ENCODE results near the gene TEN1.

The TEN1 gene

GRCh38 chr17:75981019-75981615 lies 2.1 kb downstream of the TEN1 start:
- Histone ChIP-seq H3K27ac (ENCODE audit: low read length) (no peak overlapping the region), H3K9me3 (replicated peaks; ENCODE audit: insufficient read depth, low read length) (no peaks in the 10 kb centered on the region), H3K9ac (ENCODE audit: low read length) (no peak overlapping the region), H3K36me3 (replicated peaks; ENCODE audit: insufficient read depth, low read length) (no peaks in the 10 kb centered on the region), H4K20me1 (ENCODE audit: insufficient read depth, low read length) (no peaks in the 10 kb centered on the region), H3K9me2 (replicated peaks; ENCODE audit: insufficient read depth, low read length) (no peaks in the 10 kb centered on the region), H3K4me2 (ENCODE audit: low read depth, low read length) (no peak overlapping the region), H3K79me2 (ENCODE audit: low read length) (peaks cover 21% of the 10 kb centered on the region), H3K4me3 (ENCODE audit: low read length) (no peak overlapping the region), H3K27me3 (replicated peaks; ENCODE audit: insufficient read depth, low read length) (no peaks in the 10 kb centered on the region), H3K4me1 (ENCODE audit: low read length) (no peaks in the 10 kb centered on the region), H3F3A (ENCODE audit: insufficient read depth, low read length) (no peaks in the 10 kb centered on the region), H2AFZ (ENCODE audit: low read length) (no peak overlapping the region)
- no peak for DNase-seq
- no peak for TF ChIP-seq EZH2phosphoT487 (IDR thresholded peaks at IDR 0.05; ENCODE audit: low read length)

GRCh38 chr17:75983501-75984181 lies 4.6 kb downstream of the TEN1 start:
- no peaks in the 10 kb centered on the region for H3K4me1 ChIP-seq (ENCODE audit: low read length)
- no peak overlapping the region for H3K4me3 ChIP-seq (ENCODE audit: low read length)
- H3K27me3 ChIP-seq (replicated peaks; ENCODE audit: insufficient read depth, low read length) = no peaks in the 10 kb centered on the region
- H3F3A ChIP-seq (ENCODE audit: insufficient read depth, low read length) = no peaks in the 10 kb centered on the region
- no peak for DNase-seq
- H3K79me2 ChIP-seq (ENCODE audit: low read length) = peaks cover 16% of the 10 kb centered on the region
- no peaks in the 10 kb centered on the region for H3K36me3 ChIP-seq (replicated peaks; ENCODE audit: insufficient read depth, low read length)
- no peaks in the 10 kb centered on the region for H3K9me3 ChIP-seq (replicated peaks; ENCODE audit: insufficient read depth, low read length)
- no peak overlapping the region for H3K9ac ChIP-seq (ENCODE audit: low read length)
- no peak overlapping the region for H3K4me2 ChIP-seq (ENCODE audit: low read depth, low read length)
- no peak overlapping the region for H2AFZ ChIP-seq (ENCODE audit: low read length)
- H4K20me1 ChIP-seq (ENCODE audit: insufficient read depth, low read length) = no peaks in the 10 kb centered on the region
- H3K9me2 ChIP-seq (replicated peaks; ENCODE audit: insufficient read depth, low read length) = no peaks in the 10 kb centered on the region
- TF ChIP-seq EZH2phosphoT487 (IDR thresholded peaks at IDR 0.05; ENCODE audit: low read length) = no peak
- no peak for TF ChIP-seq EZH2 (optimal IDR thresholded peaks at IDR 0.05; ENCODE audit: low read depth, low read length)
- no peak for TF ChIP-seq CTCF (IDR thresholded peaks at IDR 0.05; ENCODE audit: low read length)
- H3K27ac ChIP-seq (ENCODE audit: low read length) = no peak overlapping the region

DNA sequence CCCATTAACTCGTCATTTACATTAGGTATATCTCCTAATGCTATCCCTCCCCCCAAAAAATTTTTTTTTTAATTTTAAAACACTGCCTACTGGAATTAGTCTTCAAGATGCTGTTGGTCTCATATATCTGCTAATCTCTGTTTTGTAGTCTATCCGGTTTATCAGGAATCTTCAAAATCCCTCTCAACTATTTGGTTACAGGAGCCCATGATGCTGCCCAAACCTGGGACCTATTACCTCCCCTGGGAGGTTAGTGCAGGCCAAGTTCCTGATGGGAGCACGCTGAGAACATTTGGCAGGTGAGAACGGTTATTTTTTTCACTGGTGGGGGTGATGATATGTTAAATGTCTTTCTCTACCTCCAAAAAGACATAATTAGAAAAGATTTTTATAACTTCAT lies 6.9 kb downstream of the TEN1 start:
- no peak for DNase-seq
- H3K27me3 ChIP-seq (replicated peaks; ENCODE audit: insufficient read depth, low read length) = no peaks in the 10 kb centered on the region
- H3K79me2 ChIP-seq (ENCODE audit: low read length) = no peaks in the 10 kb centered on the region; the same call in 1 of the 2 replicates
- no peaks in the 10 kb centered on the region for H3F3A ChIP-seq (ENCODE audit: insufficient read depth, low read length)
- no peaks in the 10 kb centered on the region for H3K9me2 ChIP-seq (replicated peaks; ENCODE audit: insufficient read depth, low read length)
- H3K9ac ChIP-seq (ENCODE audit: low read length) = no peak overlapping the region
- no peaks in the 10 kb centered on the region for H3K36me3 ChIP-seq (replicated peaks; ENCODE audit: insufficient read depth, low read length)
- no peaks in the 10 kb centered on the region for H3K9me3 ChIP-seq (replicated peaks; ENCODE audit: insufficient read depth, low read length)
- no peaks in the 10 kb centered on the region for H3K4me1 ChIP-seq (ENCODE audit: low read length)
- H3K4me3 ChIP-seq (ENCODE audit: low read length) = no peak overlapping the region
- H2AFZ ChIP-seq (ENCODE audit: low read length) = no peak overlapping the region
- H3K4me2 ChIP-seq (ENCODE audit: low read depth, low read length) = no peak overlapping the region
- no peaks in the 10 kb centered on the region for H4K20me1 ChIP-seq (ENCODE audit: insufficient read depth, low read length)
- TF ChIP-seq EZH2 (optimal IDR thresholded peaks at IDR 0.05; ENCODE audit: low read depth, low read length) (no peak), EZH2phosphoT487 (IDR thresholded peaks at IDR 0.05; ENCODE audit: low read length) (no peak), CTCF (IDR thresholded peaks at IDR 0.05; ENCODE audit: low read length) (no peak)
- H3K27ac ChIP-seq (ENCODE audit: low read length) = no peak overlapping the region

DNA sequence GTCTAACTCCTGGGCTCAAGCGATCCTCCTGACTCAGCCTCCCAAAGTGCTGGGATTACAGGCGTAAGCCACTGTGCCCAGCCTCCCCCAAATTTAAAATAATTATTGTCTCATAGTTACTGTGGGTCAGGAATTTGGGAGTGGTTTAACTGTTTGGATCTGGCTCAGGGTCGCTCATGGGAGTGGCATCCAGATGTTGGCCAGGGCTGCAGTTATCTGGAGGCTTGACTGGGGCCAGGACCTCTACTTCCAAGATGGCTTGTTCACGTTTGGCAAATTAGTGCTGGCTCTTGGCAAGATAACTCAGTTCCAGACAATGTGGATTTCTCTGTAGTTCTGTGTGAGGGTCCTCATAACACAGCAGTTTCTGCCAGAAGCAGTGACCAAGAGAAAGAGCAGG lies 8.0 kb downstream of the TEN1 start:
- Histone ChIP-seq H3K9me2 (replicated peaks; ENCODE audit: insufficient read depth, low read length) (no peaks in the 10 kb centered on the region), H3K27me3 (replicated peaks; ENCODE audit: insufficient read depth, low read length) (no peaks in the 10 kb centered on the region), H3K9me3 (replicated peaks; ENCODE audit: insufficient read depth, low read length) (no peaks in the 10 kb centered on the region), H3F3A (ENCODE audit: insufficient read depth, low read length) (no peaks in the 10 kb centered on the region), H3K36me3 (replicated peaks; ENCODE audit: insufficient read depth, low read length) (no peaks in the 10 kb centered on the region), H3K4me2 (ENCODE audit: low read depth, low read length) (no peak overlapping the region), H3K27ac (ENCODE audit: low read length) (no peak overlapping the region), H2AFZ (ENCODE audit: low read length) (no peak overlapping the region), H3K4me3 (ENCODE audit: low read length) (no peak overlapping the region), H3K9ac (ENCODE audit: low read length) (no peak overlapping the region), H3K79me2 (ENCODE audit: low read length) (no peaks in the 10 kb centered on the region; the same call in 1 of the 2 replicates), H3K4me1 (ENCODE audit: low read length) (no peaks in the 10 kb centered on the region), H4K20me1 (ENCODE audit: insufficient read depth, low read length) (no peaks in the 10 kb centered on the region)
- no peak for TF ChIP-seq EZH2phosphoT487 (IDR thresholded peaks at IDR 0.05; ENCODE audit: low read length)
- no peak for TF ChIP-seq CTCF (IDR thresholded peaks at IDR 0.05; ENCODE audit: low read length)
- no peak for TF ChIP-seq EZH2 (optimal IDR thresholded peaks at IDR 0.05; ENCODE audit: low read depth, low read length)
- no peak for DNase-seq

Measured in MM.1S (cell line).